Keratinocyte (primary cell): ENCODE data around the gene APOE.

Experiments
- CTCF ChIP-seq, 3 experiments: IDR thresholded peaks in 1 of 3; conservative IDR thresholded peaks in 1 of 3; optimal IDR thresholded peaks in 1 of 3; 2 replicates in 2 of 3; 3 replicates in 1 of 3; pipeline versions ENCODE3 to v1.5.1; 2011; ENCODE audit warnings: low read length in 3 of 3, mild to moderate bottlenecking in 3 of 3, moderate library complexity in 2 of 3, control low read depth in 1 of 3, inconsistent platforms in 1 of 3; ENCODE audit not compliant: insufficient read depth in 2 of 3; ENCODE audit errors: extremely low read depth in 1 of 3
- EZH2 ChIP-seq: IDR thresholded peaks from one replicate; pipeline ENCODE4 v1.6.1; 2012; ENCODE audit warnings: inconsistent platforms, mild to moderate bottlenecking, low read length, moderate library complexity

GRCh38 chr19:44884566-44884965 is 21.0 kb upstream of the APOE start:
- no peak for TF ChIP-seq CTCF (optimal IDR thresholded peaks at IDR 0.05 in 1 of 3, IDR thresholded peaks at IDR 0.05 in 1 of 3, conservative IDR thresholded peaks at IDR 0.05 in 1 of 3; ENCODE audit: extremely low read depth in 1 of 3, insufficient read depth in 2 of 3, low read length in 3 of 3)
- TF ChIP-seq EZH2, result no peak
